Measurements from ENCODE around the gene TFCP2. TPM values are rescaled to one million over a fixed set of nuclear protein-coding genes. Genes with fewer than 3 reads are reported as not detected.

Gene TFCP2
- total RNA-seq = 7.9 and 9.0 TPM in 2 replicates

GRCh38 chr12:51172515-51173431 lies at the start of gene TFCP2:
Gene TFCP2 (minus strand): TSS chr12:51173135. CDS start chr12:51172422, 713 bp downstream.

GRCh38 chr12:51217968-51218606 lies 45.2 kb upstream of the TFCP2 start, which contains the start of gene POU6F1:
Gene POU6F1 (minus strand): TSS chr12:51218062. CDS start chr12:51206836, 11,226 bp downstream.

GRCh38 chr12:51083126-51083833 lies 89.7 kb downstream of the TFCP2 start, which contains the start of gene CSRNP2:
Gene CSRNP2 (minus strand): TSS chr12:51083596. CDS start chr12:51076561, 7,035 bp downstream.

GRCh38 chr12:51047655-51048540 lies 125.0 kb downstream of the TFCP2 start, which contains the start of gene LETMD1:
Gene LETMD1 (plus strand): TSS chr12:51048327. CDS start chr12:51048357, 30 bp downstream.

Small RNA genes within 50 kb of the gene (small RNA-seq; reads per million reads assigned to genes)
- gene RF00019 = not detected
- not detected for gene RNU6-199P

Other genes starting within 250 kb of the TFCP2 start
- not detected in 2 replicates for gene HIGD1C, start 220.6 kb downstream of the TFCP2 start, total RNA-seq
- gene SLC11A2, start 146.8 kb downstream of the TFCP2 start, total RNA-seq = 32.6 and 37.0 TPM in 2 replicates
- 41.9 and 91.5 TPM in 2 replicates for gene LETMD1, start 124.8 kb downstream of the TFCP2 start, total RNA-seq
- gene CSRNP2, start 89.5 kb downstream of the TFCP2 start, total RNA-seq = 27.1 and 31.4 TPM in 2 replicates
- gene POU6F1, start 44.9 kb upstream of the TFCP2 start, total RNA-seq = 2.2 and 5.1 TPM in 2 replicates
- 157 and 197 TPM in 2 replicates for gene DAZAP2, start 65.7 kb upstream of the TFCP2 start, total RNA-seq
- gene SMAGP, start 97.3 kb upstream of the TFCP2 start, total RNA-seq = 7.9 and 14.5 TPM in 2 replicates
- gene BIN2, start 151.0 kb upstream of the TFCP2 start, total RNA-seq = under 0.01 TPM in 1 of 2 replicates, not detected in the other
- gene CELA1, start 173.5 kb upstream of the TFCP2 start, total RNA-seq = not detected in 2 replicates
- 210 and 402 TPM in 2 replicates for gene GALNT6, start 218.3 kb upstream of the TFCP2 start, total RNA-seq

Measured in placental epithelial cell (primary cell).